ENCODE data around the gene KCNC1.

DNA sequence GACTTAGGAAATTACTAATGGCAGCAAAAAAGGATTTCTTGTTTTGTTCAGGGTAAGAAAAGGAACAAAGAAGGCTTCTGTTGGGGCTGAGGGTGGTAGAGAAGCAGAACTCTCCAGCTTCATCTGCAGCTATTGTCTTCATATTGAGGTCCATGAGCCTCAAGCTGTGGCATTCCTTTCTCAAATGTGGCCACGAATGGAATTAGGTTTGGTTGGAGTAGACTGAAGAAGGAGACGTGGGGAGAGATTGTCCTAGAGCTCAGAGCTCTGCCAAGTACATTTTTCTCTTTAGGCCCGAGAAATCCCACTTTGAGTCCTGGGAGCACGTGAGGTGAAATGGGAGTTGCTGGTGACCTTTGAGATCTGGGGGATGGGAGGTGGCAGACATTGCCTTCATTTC is 41.0 kb upstream of the KCNC1 start:
- TF ChIP-seq, protein P1, sequence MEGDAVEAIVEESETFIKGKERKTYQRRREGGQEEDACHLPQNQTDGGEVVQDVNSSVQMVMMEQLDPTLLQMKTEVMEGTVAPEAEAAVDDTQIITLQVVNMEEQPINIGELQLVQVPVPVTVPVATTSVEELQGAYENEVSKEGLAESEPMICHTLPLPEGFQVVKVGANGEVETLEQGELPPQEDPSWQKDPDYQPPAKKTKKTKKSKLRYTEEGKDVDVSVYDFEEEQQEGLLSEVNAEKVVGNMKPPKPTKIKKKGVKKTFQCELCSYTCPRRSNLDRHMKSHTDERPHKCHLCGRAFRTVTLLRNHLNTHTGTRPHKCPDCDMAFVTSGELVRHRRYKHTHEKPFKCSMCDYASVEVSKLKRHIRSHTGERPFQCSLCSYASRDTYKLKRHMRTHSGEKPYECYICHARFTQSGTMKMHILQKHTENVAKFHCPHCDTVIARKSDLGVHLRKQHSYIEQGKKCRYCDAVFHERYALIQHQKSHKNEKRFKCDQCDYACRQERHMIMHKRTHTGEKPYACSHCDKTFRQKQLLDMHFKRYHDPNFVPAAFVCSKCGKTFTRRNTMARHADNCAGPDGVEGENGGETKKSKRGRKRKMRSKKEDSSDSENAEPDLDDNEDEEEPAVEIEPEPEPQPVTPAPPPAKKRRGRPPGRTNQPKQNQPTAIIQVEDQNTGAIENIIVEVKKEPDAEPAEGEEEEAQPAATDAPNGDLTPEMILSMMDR (IDR thresholded peaks at IDR 0.05): no peak
- no peak for TF ChIP-seq POLR2A (IDR thresholded peaks at IDR 0.05)
- TF ChIP-seq POLR2AphosphoS5 (IDR thresholded peaks at IDR 0.05): no peak
